Keratinocyte (primary cell): ENCODE measurements around the gene ATXN7L1. TPM values are rescaled to one million over a fixed set of nuclear protein-coding genes. Genes with fewer than 3 reads are reported as not detected.
"Not testable (repeated sequence)": the region's sequence is repeated elsewhere in the genome, so short reads cannot be mapped to it uniquely, and the experiment has no call there.

ENCODE experiments used
- DNase-seq: peaks from one replicate; pipeline ENCODE4 v3.0.0-alpha.2; 2011; ENCODE audit warnings: low read depth, missing footprints, low spot score
- FAIRE-seq: peaks from 2 replicates; lab custom pipeline; 2011; peaks lifted over from hg19 to GRCh38; lab: Jason Lieb, UNC
- H2AFZ ChIP-seq: 2 replicates; pipeline ENCODE4 v1.6.0; 2012; ENCODE audit warnings: low read length, control low read depth, inconsistent platforms; ENCODE audit not compliant: control insufficient read depth
- H3K27ac ChIP-seq: 2 replicates; pipeline ENCODE4 v1.5.1; 2011; ENCODE audit warnings: low read length; ENCODE audit not compliant: control insufficient read depth, insufficient read depth
- H3K27me3 ChIP-seq: 3 replicates; pipeline ENCODE4 v1.6.0; 2011; ENCODE audit warnings: low read length; ENCODE audit not compliant: control insufficient read depth, insufficient read depth; ENCODE audit errors: extremely low read depth
- H3K36me3 ChIP-seq, 2 experiments: 2 replicates in 1 of 2; 3 replicates in 1 of 2; pipeline ENCODE4 v1.5.1; 2011; ENCODE audit warnings: low read length in 2 of 2, mild to moderate bottlenecking in 1 of 2; ENCODE audit not compliant: control insufficient read depth in 2 of 2, insufficient read depth in 2 of 2; ENCODE audit errors: extremely low read depth in 1 of 2
- H3K4me1 ChIP-seq: 3 replicates; pipeline ENCODE4 v1.5.1; 2011; ENCODE audit warnings: low read length; ENCODE audit not compliant: control insufficient read depth, insufficient read depth; ENCODE audit errors: extremely low read depth
- H3K4me2 ChIP-seq: 3 replicates; pipeline ENCODE4 v1.6.0; 2011; ENCODE audit warnings: low read depth, low read length; ENCODE audit not compliant: control insufficient read depth, insufficient read depth; ENCODE audit errors: extremely low read depth
- H3K4me3 ChIP-seq, 3 experiments: fragments of 200-600 bp in 1 of 3; sonication (generic) in 1 of 3; 2 replicates in 2 of 3; 3 replicates in 1 of 3; pipeline ENCODE4 v1.5.1; 2011 to 2016; ENCODE audit warnings: low read length in 3 of 3, mild to moderate bottlenecking in 3 of 3, control low read depth in 2 of 3, inconsistent platforms in 1 of 3, low read depth in 1 of 3, mixed read lengths in 1 of 3, mixed run types in 1 of 3, moderate library complexity in 1 of 3; ENCODE audit not compliant: control insufficient read depth in 2 of 3, insufficient read depth in 2 of 3; ENCODE audit errors: extremely low read depth in 1 of 3
- H3K79me2 ChIP-seq: 2 replicates; pipeline ENCODE4 v1.6.0; 2012; ENCODE audit warnings: low read length; ENCODE audit not compliant: control insufficient read depth, insufficient read depth
- H3K9ac ChIP-seq: 3 replicates; pipeline ENCODE4 v1.6.0; 2011; ENCODE audit warnings: low read length; ENCODE audit not compliant: control insufficient read depth, insufficient read depth; ENCODE audit errors: extremely low read depth
- H3K9me1 ChIP-seq: 3 replicates; pipeline ENCODE4 v1.6.0; 2011; ENCODE audit warnings: low read length; ENCODE audit not compliant: control insufficient read depth, insufficient read depth; ENCODE audit errors: extremely low read depth
- H3K9me3 ChIP-seq: 2 replicates; pipeline ENCODE4 v1.5.1; 2012; ENCODE audit warnings: low read depth, low read length; ENCODE audit not compliant: control insufficient read depth
- H4K20me1 ChIP-seq: 3 replicates; pipeline ENCODE4 v1.6.0; 2011; ENCODE audit warnings: low read length; ENCODE audit not compliant: control insufficient read depth, insufficient read depth; ENCODE audit errors: extremely low read depth
- EZH2 ChIP-seq: IDR thresholded peaks from one replicate; pipeline ENCODE4 v1.6.1; 2012; ENCODE audit warnings: inconsistent platforms, mild to moderate bottlenecking, low read length, moderate library complexity
- dilution Hi-C: fragments of 300-500 bp; cut with MboI; formaldehyde crosslinking; loops from one replicate; pipeline ENCODE4 v1.7.0; 2020; ENCODE audit warnings: low sequenced_read_pairs; ENCODE audit not compliant: extremely low pct_ligation_motif_present
- polyA plus RNA-seq, 5 experiments: library from polyadenylated mRNA; depleted of rRNA in 3 of 5; stranded (reverse) in 3 of 5; stranded (forward) in 1 of 5; unstranded in 1 of 5; fragments of >200 nt; gene quantifications; 1 replicate in 1 of 5; 2 replicates in 3 of 5; 3 replicates in 1 of 5; pipeline versions ENCODE4 v1.2.1 to v1.2.3, GENCODE V29; 2011 to 2012; ENCODE audit warnings: missing spikeins in 2 of 5, low read depth in 1 of 5, low replicate concordance in 1 of 5
- TF ChIP-seq, protein P1 (sequence below), 3 experiments: IDR thresholded peaks in 1 of 3; conservative IDR thresholded peaks in 1 of 3; optimal IDR thresholded peaks in 1 of 3; 2 replicates in 2 of 3; 3 replicates in 1 of 3; pipeline versions ENCODE3 to v1.5.1; 2011; ENCODE audit warnings: low read length in 3 of 3, mild to moderate bottlenecking in 3 of 3, moderate library complexity in 2 of 3, control low read depth in 1 of 3, inconsistent platforms in 1 of 3; ENCODE audit not compliant: insufficient read depth in 2 of 3; ENCODE audit errors: extremely low read depth in 1 of 3

The ATXN7L1 gene
- polyA plus RNA-seq, 1 donor (not counting 4 experiments of a cell fraction or from before 2014, with no cell fraction given), result 4.8 TPM

DNA sequence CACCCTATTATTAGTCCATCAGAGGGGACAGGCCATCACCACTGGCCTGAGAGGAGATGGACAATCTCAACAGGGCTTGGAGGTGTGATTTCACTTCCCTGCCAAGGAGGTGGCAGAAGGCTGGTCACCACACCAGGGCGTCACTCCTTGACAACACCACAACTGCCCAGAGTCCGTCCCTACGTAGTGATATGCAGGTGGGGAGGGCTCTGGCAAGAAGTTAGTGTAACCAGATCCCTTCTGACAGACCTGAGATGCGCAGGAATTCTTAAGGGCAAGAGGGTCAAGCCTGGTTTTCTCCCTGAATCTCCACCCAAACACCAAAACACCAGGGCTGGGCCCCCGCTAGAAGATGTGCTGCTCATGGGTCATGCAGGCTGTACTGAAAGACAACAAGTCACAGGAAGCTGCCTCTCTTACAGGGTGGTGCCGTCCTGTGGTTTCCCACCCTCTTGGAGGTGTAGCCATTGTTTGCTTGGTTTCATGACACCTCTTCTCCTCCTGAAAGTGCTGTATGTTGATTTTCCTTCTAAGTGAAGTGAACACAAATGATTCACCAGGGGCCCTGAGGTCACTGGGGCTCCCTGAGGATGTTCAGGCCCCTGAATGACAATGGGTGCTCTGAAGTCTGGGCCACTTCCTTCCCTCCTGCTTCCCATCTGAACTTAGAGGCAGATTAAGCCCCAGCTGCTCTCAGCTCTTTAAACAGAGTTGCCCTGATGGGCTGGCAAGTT lies 27.1 kb downstream of the ATXN7L1 start:
- Histone ChIP-seq H2AFZ (no peak overlapping the region), H3K9me3 (no peaks in the 10 kb centered on the region), H3K36me3 (no peaks in the 10 kb centered on the region), H3K4me3 (no peak overlapping the region), H3K4me1 (peaks cover 8% of the 10 kb centered on the region), H3K4me2 (no peak overlapping the region), H3K9me1 (no peaks in the 10 kb centered on the region), H3K79me2 (no peaks in the 10 kb centered on the region), H3K9ac (no peak overlapping the region), H3K27me3 (no peaks in the 10 kb centered on the region), H4K20me1 (no peaks in the 10 kb centered on the region), H3K27ac (peak overlapping the region; percentile 6)
- FAIRE-seq, result no peak
- DNase-seq, result no peak
- no peak for TF ChIP-seq EZH2
- TF ChIP-seq, protein P1, sequence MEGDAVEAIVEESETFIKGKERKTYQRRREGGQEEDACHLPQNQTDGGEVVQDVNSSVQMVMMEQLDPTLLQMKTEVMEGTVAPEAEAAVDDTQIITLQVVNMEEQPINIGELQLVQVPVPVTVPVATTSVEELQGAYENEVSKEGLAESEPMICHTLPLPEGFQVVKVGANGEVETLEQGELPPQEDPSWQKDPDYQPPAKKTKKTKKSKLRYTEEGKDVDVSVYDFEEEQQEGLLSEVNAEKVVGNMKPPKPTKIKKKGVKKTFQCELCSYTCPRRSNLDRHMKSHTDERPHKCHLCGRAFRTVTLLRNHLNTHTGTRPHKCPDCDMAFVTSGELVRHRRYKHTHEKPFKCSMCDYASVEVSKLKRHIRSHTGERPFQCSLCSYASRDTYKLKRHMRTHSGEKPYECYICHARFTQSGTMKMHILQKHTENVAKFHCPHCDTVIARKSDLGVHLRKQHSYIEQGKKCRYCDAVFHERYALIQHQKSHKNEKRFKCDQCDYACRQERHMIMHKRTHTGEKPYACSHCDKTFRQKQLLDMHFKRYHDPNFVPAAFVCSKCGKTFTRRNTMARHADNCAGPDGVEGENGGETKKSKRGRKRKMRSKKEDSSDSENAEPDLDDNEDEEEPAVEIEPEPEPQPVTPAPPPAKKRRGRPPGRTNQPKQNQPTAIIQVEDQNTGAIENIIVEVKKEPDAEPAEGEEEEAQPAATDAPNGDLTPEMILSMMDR (optimal IDR thresholded peaks at IDR 0.05 in 1 of 3, IDR thresholded peaks at IDR 0.05 in 1 of 3, conservative IDR thresholded peaks at IDR 0.05 in 1 of 3; ENCODE audit: extremely low read depth in 1 of 3, insufficient read depth in 2 of 3, low read length in 3 of 3), result no peak
- dilution Hi-C loops, result no loop called here

DNA sequence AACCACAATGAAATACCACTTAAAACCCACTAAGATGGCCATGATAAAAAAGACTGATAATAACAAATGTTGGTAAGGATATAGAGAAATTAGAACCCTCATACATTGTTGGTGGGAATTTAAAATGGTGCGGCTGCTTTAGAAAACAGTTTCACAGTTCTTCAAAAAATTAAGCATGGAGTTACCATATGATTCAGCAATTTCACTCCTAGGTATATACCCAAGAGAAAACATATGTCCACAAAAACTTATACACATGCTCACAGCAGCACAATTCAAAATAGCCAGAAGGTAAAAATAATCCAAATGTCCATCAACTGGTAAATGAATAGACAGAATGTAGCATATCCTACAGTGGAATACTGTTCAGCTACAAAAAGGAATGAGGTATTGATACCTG lies 30.0 kb downstream of the ATXN7L1 start:
- no peak overlapping the region for H3K4me3 ChIP-seq
- no peaks in the 10 kb centered on the region for H3K27me3 ChIP-seq
- FAIRE-seq (no peak), DNase-seq (no peak)
- no peaks in the 10 kb centered on the region for H3K9me1 ChIP-seq
- H3K9me3 ChIP-seq, result no peaks in the 10 kb centered on the region
- no peak overlapping the region for H3K9ac ChIP-seq
- H3K36me3 ChIP-seq, result no peaks in the 10 kb centered on the region
- no peak overlapping the region for H2AFZ ChIP-seq
- TF ChIP-seq, protein P1 (optimal IDR thresholded peaks at IDR 0.05 in 1 of 3, IDR thresholded peaks at IDR 0.05 in 1 of 3, conservative IDR thresholded peaks at IDR 0.05 in 1 of 3; ENCODE audit: extremely low read depth in 1 of 3, insufficient read depth in 2 of 3, low read length in 3 of 3), result no peak
- no peaks in the 10 kb centered on the region for H3K79me2 ChIP-seq
- dilution Hi-C loops, result no loop called here
- H4K20me1 ChIP-seq, result no peaks in the 10 kb centered on the region
- H3K4me2 ChIP-seq, result no peak overlapping the region
- peaks cover 20% of the 10 kb centered on the region for H3K4me1 ChIP-seq
- no peak overlapping the region for H3K27ac ChIP-seq

DNA sequence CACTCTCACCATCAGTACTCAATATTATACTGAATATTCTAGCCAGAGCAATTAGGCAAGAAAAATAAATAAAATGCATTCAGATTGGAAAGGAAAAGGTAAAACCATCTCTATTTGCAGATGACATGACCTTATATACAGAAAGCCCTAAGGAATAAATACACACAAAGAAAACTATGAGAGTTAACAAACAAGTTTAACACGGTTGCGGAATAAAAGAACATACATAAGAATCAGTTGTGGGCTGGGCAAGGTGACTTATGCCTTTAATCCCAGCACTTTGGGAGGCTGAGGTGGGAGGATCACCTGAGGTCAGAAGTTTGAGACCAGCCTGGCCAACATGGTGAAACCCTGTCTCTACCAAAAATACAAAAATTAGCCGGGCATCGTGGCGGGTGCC lies 31.7 kb downstream of the ATXN7L1 start:
- H3K9ac ChIP-seq, H2AFZ ChIP-seq, H3K27me3 ChIP-seq, H4K20me1 ChIP-seq, H3K4me3 ChIP-seq, H3K9me1 ChIP-seq, H3K27ac ChIP-seq, H3K9me3 ChIP-seq, H3K36me3 ChIP-seq, FAIRE-seq, DNase-seq, dilution Hi-C loops, H3K4me2 ChIP-seq, H3K79me2 ChIP-seq: not testable (repeated sequence)
- peaks cover 37% of the 10 kb centered on the region for H3K4me1 ChIP-seq
